HG03565 (cell line): Measurements from ENCODE around the gene PPIB.

ENCODE experiments used
- ATAC-seq: cut with Tn5 transposase; IDR thresholded peaks from one replicate; pipeline ENCODE4 v1.9.1; 2021; ENCODE audit warnings: mild to moderate bottlenecking, moderate library complexity; ENCODE audit not compliant: unreplicated experiment

PPIB gene

DNA sequence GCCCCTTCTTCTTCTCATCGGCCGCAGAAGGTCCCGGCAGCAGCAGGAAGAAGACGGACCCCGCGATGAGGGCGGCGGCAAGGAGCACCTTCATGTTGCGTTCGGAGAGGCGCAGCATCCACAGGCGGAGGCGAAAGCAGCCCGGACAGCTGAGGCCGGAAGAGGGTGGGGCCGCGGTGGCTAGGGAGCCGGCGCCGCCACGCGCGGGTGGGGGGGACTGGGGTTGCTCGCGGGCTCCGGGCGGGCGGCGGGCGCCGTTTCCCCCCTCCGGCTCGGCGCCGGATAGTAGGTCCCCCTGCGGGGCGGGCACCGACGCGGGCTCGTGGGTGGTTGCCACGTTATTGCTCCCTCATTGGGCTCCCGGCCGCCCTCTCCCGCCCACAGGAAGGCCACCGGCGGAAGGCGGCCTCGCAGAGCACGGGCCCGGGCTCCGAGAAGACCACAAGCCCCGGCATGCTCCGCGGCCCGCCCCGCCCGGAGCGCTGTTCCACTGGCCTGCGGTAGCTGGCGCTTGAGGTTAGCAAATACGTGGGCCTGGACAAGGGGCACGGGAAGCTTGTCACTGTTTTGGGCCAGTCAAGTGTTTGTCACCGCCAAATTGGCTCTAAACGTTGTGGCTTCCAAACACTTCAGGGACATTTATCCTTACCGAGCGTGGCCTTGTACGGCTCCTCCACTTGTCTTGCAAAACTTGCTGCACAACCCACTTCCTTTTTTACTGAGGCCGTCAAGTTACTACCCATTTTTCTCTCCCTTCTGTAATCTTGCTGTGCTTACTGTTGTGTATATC lies at the start of gene PPIB:
Gene PPIB (minus strand): TSS at position 154 of the 790 bp plus-strand sequence. CDS start 36 bp downstream, at position 118.
- ATAC-seq, result peak; percentile 83

- no peak for ATAC-seq
These were observed 48.9 kb upstream of the PPIB start for GRCh38 chr15:64211696-64212095.

DNA sequence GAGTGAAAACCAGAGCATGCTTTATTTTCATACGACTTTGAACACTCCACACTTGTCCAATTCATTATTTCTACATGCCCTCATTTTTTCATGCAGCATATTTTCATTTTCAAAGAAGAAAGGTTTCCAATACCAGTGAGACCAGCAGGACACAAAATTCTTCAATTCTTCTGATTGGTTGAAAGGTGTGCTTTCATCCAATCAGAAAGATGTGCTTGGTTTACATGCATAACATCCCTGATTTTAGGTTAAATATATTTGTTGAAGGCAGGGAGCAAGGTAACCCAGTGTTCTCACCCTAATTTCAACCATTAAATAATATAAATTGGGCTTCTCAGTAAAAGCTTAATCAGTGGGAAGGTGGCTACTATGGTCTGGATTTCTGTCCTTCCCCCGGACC lies 47.5 kb upstream of the PPIB start:
- ATAC-seq, result no peak

DNA sequence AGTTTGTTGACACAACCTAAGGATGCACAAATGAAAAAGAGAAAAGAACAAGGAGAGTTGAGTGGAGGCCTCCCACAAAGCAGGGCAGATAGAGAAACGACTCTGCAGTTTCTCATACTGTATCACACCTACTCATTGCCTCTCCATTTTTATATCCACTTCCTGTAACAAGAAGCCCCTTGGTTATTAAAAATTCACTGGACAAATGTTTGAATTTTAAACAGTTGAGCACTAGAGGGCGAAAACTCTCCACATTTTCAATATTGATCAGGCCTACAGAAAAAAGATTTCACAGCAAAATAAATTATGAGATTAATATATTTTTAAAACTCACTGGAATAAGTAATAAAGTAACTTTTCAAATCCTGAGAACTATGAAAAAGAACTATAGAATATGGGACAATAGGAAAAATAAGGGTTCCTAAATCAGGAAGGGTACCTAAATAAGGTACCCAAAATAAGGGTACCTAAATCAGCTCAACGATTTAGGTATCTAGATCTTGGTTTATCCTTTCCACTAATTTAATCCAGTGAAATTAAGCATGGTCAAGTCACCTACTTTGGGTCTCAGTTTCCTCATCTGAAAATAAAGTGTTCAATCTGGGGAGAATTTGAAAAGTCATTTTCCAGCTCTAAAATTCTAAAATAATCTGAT lies 47.0 kb upstream of the PPIB start:
- ATAC-seq, result no peak

- ATAC-seq, result no peak
These were observed 42.4 kb upstream of the PPIB start for GRCh38 chr15:64205202-64205601.

GRCh38 chr15:64197425-64197824 lies 34.6 kb upstream of the PPIB start:
- no peak for ATAC-seq

DNA sequence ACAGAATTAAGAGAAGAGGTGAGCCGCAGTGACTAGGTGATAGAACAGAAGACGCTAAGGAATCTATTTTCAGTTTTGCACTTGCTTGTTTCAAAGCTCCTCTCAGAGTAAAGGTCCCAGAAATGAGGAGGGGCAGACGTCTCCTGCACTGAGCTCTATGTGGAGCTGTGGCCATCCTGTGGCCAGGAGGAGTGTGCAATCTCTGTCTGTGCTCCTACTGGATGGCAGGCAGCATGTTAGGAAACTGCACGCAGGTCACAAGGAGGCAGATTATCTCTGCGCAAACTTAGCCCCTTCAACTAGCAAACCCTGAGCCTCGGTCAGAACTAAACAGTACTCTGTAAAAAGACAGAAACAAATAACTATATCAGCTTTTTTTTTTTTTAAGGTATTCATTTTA lies 31.1 kb upstream of the PPIB start:
- ATAC-seq, result no peak

DNA sequence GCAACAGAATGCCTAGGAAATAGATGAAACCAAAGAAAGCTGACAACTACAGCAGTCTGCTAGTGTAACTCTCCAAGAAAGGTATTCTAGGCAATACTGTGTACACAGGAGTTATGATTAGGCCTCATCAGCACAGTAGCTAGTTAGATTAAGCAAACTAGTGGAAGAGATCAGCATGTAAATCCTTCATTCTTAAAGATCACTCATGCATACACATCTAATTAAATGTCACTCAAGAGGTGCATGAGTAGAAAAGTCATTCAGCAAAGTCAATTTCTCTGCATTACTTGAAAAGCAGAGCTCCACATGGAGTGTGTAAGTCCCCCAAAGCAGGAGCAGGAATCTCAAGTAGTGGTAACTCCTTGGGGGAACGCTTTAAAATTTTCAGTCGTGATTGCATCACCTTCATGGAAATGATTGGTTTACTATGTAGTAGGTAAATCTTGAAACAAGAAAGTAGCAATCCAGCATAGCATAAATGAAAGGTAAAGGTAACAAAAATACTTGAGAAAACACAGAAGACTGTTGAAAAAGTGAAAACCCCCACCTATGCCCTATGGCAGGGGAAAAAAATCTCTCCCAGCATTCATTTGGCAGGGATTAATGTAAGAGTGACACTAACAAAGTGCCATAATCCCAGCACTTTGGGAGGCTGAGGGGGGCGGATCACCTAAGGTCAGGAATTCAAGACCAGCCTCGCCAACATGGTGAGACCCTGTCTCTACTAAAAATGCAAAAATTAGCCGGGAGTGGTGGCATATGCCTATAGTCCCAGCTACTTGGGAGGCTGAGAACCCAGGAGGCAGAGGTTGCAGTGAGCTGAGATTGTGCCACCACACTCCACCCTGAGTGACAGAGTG lies 29.4 kb upstream of the PPIB start:
- no peak for ATAC-seq

- ATAC-seq, result no peak
These were observed 24.8 kb upstream of the PPIB start for GRCh38 chr15:64187396-64188191.

DNA sequence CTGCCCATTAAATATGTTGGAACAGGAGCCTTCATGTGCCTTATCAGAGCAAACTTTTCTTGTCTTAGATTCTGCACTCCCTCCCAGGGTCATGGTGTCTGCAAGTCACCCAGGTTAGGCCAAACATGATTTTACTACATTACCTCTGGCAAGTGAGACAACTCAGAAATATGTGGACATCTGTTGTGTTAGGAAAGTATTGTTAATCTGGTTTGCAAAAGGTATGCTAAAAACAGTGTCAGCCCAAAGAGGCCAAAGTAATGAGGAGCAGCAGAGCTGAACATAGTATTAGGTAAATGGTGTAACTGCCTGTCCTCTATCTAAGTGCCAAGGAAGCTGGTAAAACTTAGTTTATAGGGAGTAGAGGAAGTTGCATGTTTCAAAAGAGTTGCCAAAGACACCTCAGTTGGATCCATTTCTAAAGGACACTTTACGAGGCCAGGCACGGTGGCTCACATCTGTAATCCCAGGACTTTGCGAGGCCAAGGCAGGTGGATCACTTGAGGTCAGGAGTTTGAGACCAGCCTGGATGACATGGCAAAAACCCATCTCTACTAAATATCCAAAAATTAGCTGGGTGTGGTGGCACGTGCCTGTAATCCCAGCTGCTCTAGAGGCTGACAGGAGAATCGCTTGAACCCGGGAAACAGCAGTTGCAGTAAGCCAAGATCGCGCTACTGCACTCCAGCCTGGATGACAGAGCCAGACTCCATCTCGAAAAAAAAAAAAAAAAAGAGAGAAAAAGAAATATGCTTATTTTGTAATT lies 22.5 kb upstream of the PPIB start:
- no peak for ATAC-seq

DNA sequence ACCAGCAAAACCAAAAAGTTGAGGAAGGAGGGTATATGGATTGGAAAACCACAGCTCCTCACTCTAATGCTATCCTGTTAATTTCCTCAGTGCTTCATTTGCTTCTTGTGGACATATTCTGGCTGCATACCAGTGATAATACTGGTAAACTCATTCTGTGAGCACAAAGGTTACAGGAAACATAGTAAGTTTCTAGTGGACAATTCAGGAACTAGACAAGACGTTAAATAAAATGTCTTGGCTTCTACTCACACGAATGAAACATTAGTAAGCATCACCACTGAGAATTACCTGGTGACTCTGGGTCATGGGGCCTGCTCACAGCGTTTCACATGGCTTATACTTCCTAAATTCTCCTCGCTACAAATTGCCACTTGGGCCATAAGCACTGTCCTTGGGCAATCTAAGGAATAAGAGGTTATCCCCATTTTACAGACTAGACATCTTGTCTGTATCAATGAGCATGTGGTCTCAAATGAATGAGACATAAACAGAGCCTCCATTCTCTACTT lies 20.1 kb upstream of the PPIB start:
- ATAC-seq, result no peak

- peak; percentile 59 for ATAC-seq
These were observed 17.5 kb upstream of the PPIB start for GRCh38 chr15:64180235-64180824.

DNA sequence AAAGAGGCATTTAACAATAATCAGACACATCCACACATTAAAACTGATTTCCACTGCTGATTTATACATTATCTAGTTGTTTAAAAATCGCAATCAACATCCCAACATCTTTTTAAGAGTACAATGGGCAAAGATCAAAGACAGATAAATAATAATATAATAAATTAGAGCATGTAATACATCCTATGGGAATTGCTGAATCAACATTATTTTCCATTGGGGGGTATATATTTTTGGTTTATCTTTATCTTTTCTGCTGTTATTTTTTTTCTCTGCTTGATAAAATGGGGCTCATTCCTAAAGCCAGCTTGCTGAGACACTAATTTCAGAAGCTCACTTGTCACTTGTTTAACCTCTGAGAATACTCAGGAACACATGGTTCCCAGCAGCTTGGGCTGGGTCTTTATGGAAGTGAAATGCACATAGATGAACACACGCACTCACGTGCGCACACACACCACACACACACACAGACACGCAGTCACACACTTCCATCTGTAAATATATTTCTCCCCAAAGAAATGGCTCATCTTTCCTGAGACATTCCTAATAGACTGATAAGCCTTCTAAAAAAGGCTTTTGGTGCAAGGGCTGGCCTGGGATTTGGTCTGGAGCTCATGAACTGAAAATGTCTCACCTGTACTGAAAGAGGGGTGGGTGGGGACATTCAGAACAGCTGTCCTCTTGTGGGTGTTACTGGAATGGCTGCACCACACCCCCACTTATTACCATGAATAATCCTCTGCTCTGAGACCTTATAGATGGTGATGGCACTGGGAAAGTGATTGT lies 3.5 kb upstream of the PPIB start:
- no peak for ATAC-seq

DNA sequence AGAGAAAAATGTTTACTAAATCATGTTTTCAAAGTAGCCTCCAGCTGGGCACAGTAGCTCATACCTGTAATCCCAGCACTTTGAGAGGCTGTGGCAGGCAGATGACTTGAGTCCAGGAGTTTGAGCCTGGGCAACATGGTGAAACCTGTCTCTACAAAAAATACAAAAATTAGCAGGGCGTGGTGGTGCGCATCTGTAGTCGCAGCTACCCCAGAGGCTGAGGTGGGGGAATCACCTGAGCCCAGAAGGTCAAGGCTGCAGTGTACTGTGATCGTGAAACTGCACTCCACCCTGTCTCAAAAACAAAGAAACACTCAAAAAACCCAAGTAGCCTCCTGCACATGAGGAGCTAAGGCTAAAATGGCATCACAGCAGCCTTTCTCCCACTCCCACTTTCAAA lies 1.6 kb upstream of the PPIB start:
- no peak for ATAC-seq

DNA sequence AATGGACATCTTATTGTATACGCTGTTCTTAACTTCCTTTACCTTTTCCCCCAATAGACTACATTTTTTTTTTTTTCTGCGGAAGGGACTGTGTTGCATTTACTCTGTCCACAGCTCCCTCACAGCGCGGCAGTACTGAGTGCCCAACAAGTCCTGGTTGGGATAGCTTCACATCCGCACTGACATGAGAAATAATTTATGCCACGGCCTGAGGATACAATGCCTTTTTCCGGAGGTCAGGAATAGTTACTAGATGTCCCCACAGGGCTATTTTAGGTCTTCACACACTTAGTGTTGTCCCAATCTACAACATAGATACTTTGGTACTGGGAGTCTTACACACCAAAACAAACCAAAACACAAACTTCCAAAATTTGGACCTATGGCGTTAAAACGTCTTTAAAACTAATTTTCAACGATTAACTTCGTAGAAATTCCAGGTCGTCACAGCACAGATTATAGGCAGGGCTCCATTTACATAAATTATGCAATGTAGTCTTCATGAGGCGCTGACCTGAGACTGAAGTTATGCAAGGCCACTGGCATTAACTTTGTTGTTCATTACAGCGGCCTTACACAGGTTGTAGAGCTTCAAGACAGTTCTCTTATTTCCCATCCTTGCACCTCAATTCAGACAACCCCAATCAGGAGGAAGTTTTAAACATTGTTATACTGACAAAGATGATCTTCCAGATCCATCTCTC lies 989 bp upstream of the PPIB start:
- ATAC-seq, result peak; percentile 3

DNA sequence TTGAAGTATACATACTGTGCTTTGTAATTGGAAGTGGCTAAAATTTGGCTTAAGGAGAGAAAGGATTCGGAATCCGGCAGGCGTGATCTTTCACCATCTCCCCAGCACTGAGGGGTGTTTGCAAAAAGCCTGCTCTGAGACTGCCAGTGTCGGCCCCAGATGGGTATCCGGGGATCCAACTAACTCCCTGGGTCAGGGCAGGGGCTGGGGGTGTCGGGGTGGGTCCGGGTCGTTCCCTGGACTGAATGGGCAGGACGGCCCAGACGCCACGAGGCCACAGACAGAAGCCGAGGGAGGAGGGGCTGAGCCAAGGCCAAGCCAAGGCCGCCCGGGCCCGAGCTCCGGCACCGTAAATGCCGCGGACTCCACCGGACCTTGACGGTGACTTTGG lies 349 bp downstream of the PPIB start:
- ATAC-seq, result no peak

- ATAC-seq, result no peak
These were observed 939 bp downstream of the PPIB start for GRCh38 chr15:64161688-64162477.
